Right kidney (tissue), 9 donors: Measurements from ENCODE around the gene EPB41L4B.
"Not testable (repeated sequence)": the region's sequence is repeated elsewhere in the genome, so short reads cannot be mapped to it uniquely, and the experiment has no call there.

ENCODE experiments used
- DNase-seq: peaks from one replicate; pipeline ENCODE4 v3.0.0-alpha.2; 2016
- long read RNA-seq, 8 donors: transcript quantifications; one replicate each; lab custom pipeline, GENCODE V29; 2026

EPB41L4B gene
- long read RNA-seq, donor 1, full-length matches to known transcripts = 1 of 1 reads
- long read RNA-seq, donor 1, partial matches to known transcripts = 0 of 1 reads
- long read RNA-seq, donor 1, other reads (novel, unspliced or antisense) = 0 of 1 reads
- long read RNA-seq, donor 2, full-length matches to known transcripts = 1 of 1 reads
- long read RNA-seq, donor 2, partial matches to known transcripts = 0 of 1 reads
- long read RNA-seq, donor 2, other reads (novel, unspliced or antisense) = 0 of 1 reads
- long read RNA-seq, donor 3, full-length matches to known transcripts = 1 of 1 reads
- long read RNA-seq, donor 3, partial matches to known transcripts = 0 of 1 reads
- long read RNA-seq, donor 3, other reads (novel, unspliced or antisense) = 0 of 1 reads
- long read RNA-seq, donor 4, full-length matches to known transcripts = 4 of 4 reads
- long read RNA-seq, donor 4, partial matches to known transcripts = 0 of 4 reads
- long read RNA-seq, donor 4, other reads (novel, unspliced or antisense) = 0 of 4 reads
- long read RNA-seq, donor 5, full-length matches to known transcripts = 3 of 3 reads
- long read RNA-seq, donor 5, partial matches to known transcripts = 0 of 3 reads
- long read RNA-seq, donor 5, other reads (novel, unspliced or antisense) = 0 of 3 reads
- long read RNA-seq, donor 6, full-length matches to known transcripts = 5 of 5 reads
- long read RNA-seq, donor 6, partial matches to known transcripts = 0 of 5 reads
- long read RNA-seq, donor 6, other reads (novel, unspliced or antisense) = 0 of 5 reads
- long read RNA-seq, donor 7, full-length matches to known transcripts = 3 of 10 reads
- long read RNA-seq, donor 7, partial matches to known transcripts = 7 of 10 reads
- long read RNA-seq, donor 7, other reads (novel, unspliced or antisense) = 0 of 10 reads
- long read RNA-seq, donor 8, full-length matches to known transcripts = 5 of 5 reads
- long read RNA-seq, donor 8, partial matches to known transcripts = 0 of 5 reads
- long read RNA-seq, donor 8, other reads (novel, unspliced or antisense) = 0 of 5 reads

GRCh38 chr9:109320742-109321448, at the start of gene EPB41L4B:
Gene EPB41L4B, minus strand, starts transcription at chr9:109321059. Its CDS starts 613 bp downstream, at chr9:109320446.
- DNase-seq = peak; percentile 75

- DNase-seq = no peak
Measured at GRCh38 chr9:109369285-109369684, 48.4 kb upstream of the EPB41L4B start.

GRCh38 chr9:109360771-109361170, 39.9 kb upstream of the EPB41L4B start:
- no peak for DNase-seq

- DNase-seq = not testable (repeated sequence)
Measured at GRCh38 chr9:109358968-109359603, 38.2 kb upstream of the EPB41L4B start.

- no peak for DNase-seq
Measured at GRCh38 chr9:109355564-109356297, 34.9 kb upstream of the EPB41L4B start.

GRCh38 chr9:109354190-109354589, 33.3 kb upstream of the EPB41L4B start:
- DNase-seq = no peak

- DNase-seq = no peak
Measured at GRCh38 chr9:109351032-109351431, 30.2 kb upstream of the EPB41L4B start.

- no peak for DNase-seq
Measured at GRCh38 chr9:109349421-109349846, 28.6 kb upstream of the EPB41L4B start.

GRCh38 chr9:109346904-109347303, 26.0 kb upstream of the EPB41L4B start:
- no peak for DNase-seq

GRCh38 chr9:109344866-109345265, 24.0 kb upstream of the EPB41L4B start:
- no peak for DNase-seq

GRCh38 chr9:109342878-109343277, 22.0 kb upstream of the EPB41L4B start:
- no peak for DNase-seq

GRCh38 chr9:109341561-109341960, 20.7 kb upstream of the EPB41L4B start:
- no peak for DNase-seq

- DNase-seq = not testable (repeated sequence)
Measured at GRCh38 chr9:109340979-109341378, 20.1 kb upstream of the EPB41L4B start.

- no peak for DNase-seq
Measured at GRCh38 chr9:109336409-109336808, 15.6 kb upstream of the EPB41L4B start.

GRCh38 chr9:109335929-109336328, 15.1 kb upstream of the EPB41L4B start:
- DNase-seq = no peak

GRCh38 chr9:109335121-109335520, 14.3 kb upstream of the EPB41L4B start:
- DNase-seq = no peak

GRCh38 chr9:109331353-109331752, 10.5 kb upstream of the EPB41L4B start:
- no peak for DNase-seq

- no peak for DNase-seq
Measured at GRCh38 chr9:109329638-109330258, 8.9 kb upstream of the EPB41L4B start.

GRCh38 chr9:109328978-109329637, 8.2 kb upstream of the EPB41L4B start:
- no peak for DNase-seq

GRCh38 chr9:109325089-109325488, 4.2 kb upstream of the EPB41L4B start:
- no peak for DNase-seq
